H9 (cell line): ENCODE results near the gene ABCA10. TPM values are rescaled to one million over a fixed set of nuclear protein-coding genes. Genes with fewer than 3 reads are reported as not detected.

Experiments used
- DNase-seq: peaks from one replicate; pipeline ENCODE4 v3.0.0-alpha.2; 2017
- H2AFZ ChIP-seq: one replicate; pipeline ENCODE4 v1.6.1; 2013; ENCODE audit warnings: mild to moderate bottlenecking, low read length, control low read depth, moderate library complexity
- H2AK5ac ChIP-seq: 2 replicates; pipeline ENCODE4 v1.6.1; 2013; ENCODE audit warnings: low read length, control low read depth, mixed read lengths; ENCODE audit not compliant: insufficient read length
- H2BK120ac ChIP-seq: one replicate; pipeline ENCODE4 v1.6.1; 2013; ENCODE audit warnings: low read depth, mild to moderate bottlenecking, low read length, control low read depth, inconsistent platforms; ENCODE audit not compliant: poor library complexity, severe bottlenecking
- H2BK12ac ChIP-seq: 2 replicates; pipeline ENCODE4 v1.6.1; 2013; ENCODE audit warnings: low read length, control low read depth, mixed read lengths, low read depth; ENCODE audit not compliant: insufficient read length
- H2BK15ac ChIP-seq: 2 replicates; pipeline ENCODE4 v1.6.1; 2013; ENCODE audit warnings: low read depth, low read length, control low read depth
- H2BK20ac ChIP-seq: one replicate; pipeline ENCODE4 v1.6.1; 2013; ENCODE audit warnings: low read depth, mild to moderate bottlenecking, low read length, control low read depth, inconsistent platforms; ENCODE audit not compliant: poor library complexity, severe bottlenecking
- H2BK5ac ChIP-seq: 2 replicates; pipeline ENCODE4 v1.6.1; 2013; ENCODE audit warnings: low read length, control low read depth, mixed read lengths; ENCODE audit not compliant: insufficient read length
- H3K14ac ChIP-seq: 2 replicates; pipeline ENCODE4 v1.6.1; 2013; ENCODE audit warnings: low read length, control low read depth; ENCODE audit not compliant: insufficient read depth
- H3K18ac ChIP-seq: 2 replicates; pipeline ENCODE4 v1.6.1; 2013; ENCODE audit warnings: low read depth, mild to moderate bottlenecking, mixed read lengths, low read length, control low read depth; ENCODE audit not compliant: insufficient read length
- H3K23ac ChIP-seq: 2 replicates; pipeline ENCODE4 v1.6.1; 2013; ENCODE audit warnings: low read length, control low read depth, mixed read lengths, low read depth; ENCODE audit not compliant: insufficient read length
- H3K23me2 ChIP-seq: 2 replicates; pipeline ENCODE4 v1.6.1; 2013; ENCODE audit warnings: low read depth, mild to moderate bottlenecking, mixed read lengths, low read length, control low read depth; ENCODE audit not compliant: insufficient read length, poor library complexity, severe bottlenecking
- H3K27ac ChIP-seq: 2 replicates; pipeline ENCODE4 v1.5.1; 2013; ENCODE audit warnings: low read length, control low read depth, mixed read lengths, low read depth; ENCODE audit not compliant: insufficient read length
- H3K27me3 ChIP-seq: 2 replicates; pipeline ENCODE4 v1.6.1; 2013; ENCODE audit warnings: low read length, control low read depth, inconsistent platforms; ENCODE audit not compliant: insufficient read depth
- H3K4ac ChIP-seq: 2 replicates; pipeline ENCODE4 v1.6.1; 2013; ENCODE audit warnings: low read depth, mild to moderate bottlenecking, control low read depth, inconsistent platforms, low read length, moderate library complexity
- H3K4me1 ChIP-seq: 2 replicates; pipeline ENCODE4 v1.6.1; 2013; ENCODE audit warnings: low read length, control low read depth, inconsistent platforms; ENCODE audit not compliant: insufficient read depth
- H3K4me2 ChIP-seq: 2 replicates; pipeline ENCODE4 v1.6.1; 2013; ENCODE audit warnings: low read length, control low read depth, mixed read lengths; ENCODE audit not compliant: insufficient read length, insufficient read depth
- H3K56ac ChIP-seq: 2 replicates; pipeline ENCODE4 v1.6.1; 2013; ENCODE audit warnings: low read depth, mild to moderate bottlenecking, mixed read lengths, low read length, control low read depth; ENCODE audit not compliant: insufficient read length
- H3K79me1 ChIP-seq: 2 replicates; pipeline ENCODE4 v1.6.1; 2013; ENCODE audit warnings: low read depth, mild to moderate bottlenecking, moderate library complexity, low read length, control low read depth, inconsistent platforms; ENCODE audit not compliant: insufficient read depth, poor library complexity, severe bottlenecking
- H3K79me2 ChIP-seq: 2 replicates; pipeline ENCODE4 v1.6.1; 2013; ENCODE audit warnings: low read length, control low read depth, inconsistent platforms; ENCODE audit not compliant: insufficient read depth
- H3K9ac ChIP-seq: 2 replicates; pipeline ENCODE4 v1.6.1; 2013; ENCODE audit warnings: low read length, control low read depth, mixed read lengths; ENCODE audit not compliant: insufficient read length; ENCODE audit errors: extremely low read depth
- H3K9me3 ChIP-seq: one replicate; pipeline ENCODE4 v1.6.1; 2013; ENCODE audit warnings: low read depth, low read length, inconsistent platforms; ENCODE audit not compliant: control insufficient read depth
- H3T11ph ChIP-seq: one replicate; pipeline ENCODE4 v1.6.1; 2013; ENCODE audit warnings: mild to moderate bottlenecking, low read length, control low read depth, inconsistent platforms
- H4K20me1 ChIP-seq: one replicate; pipeline ENCODE4 v1.6.1; 2013; ENCODE audit not compliant: control insufficient read depth, insufficient read length, insufficient read depth
- H4K5ac ChIP-seq: 2 replicates; pipeline ENCODE4 v1.6.1; 2013; ENCODE audit warnings: low read depth, mild to moderate bottlenecking, mixed read lengths, low read length, control low read depth; ENCODE audit not compliant: insufficient read length
- H4K8ac ChIP-seq: replicated peaks from 2 replicates; pipeline ENCODE4 v1.6.1; 2013; ENCODE audit warnings: low read length, control low read depth, mixed read lengths, low read depth; ENCODE audit not compliant: insufficient read length
- H4K91ac ChIP-seq: 2 replicates; pipeline ENCODE4 v1.6.1; 2013; ENCODE audit warnings: low read depth, mild to moderate bottlenecking, moderate library complexity, mixed read lengths, low read length, control low read depth; ENCODE audit not compliant: insufficient read length
- H3K27ac Mint-ChIP-seq, 3 experiments: 2 replicates in 2 of 3; 3 replicates in 1 of 3; pipeline ENCODE4 v1.8.0; 2020 to 2021; ENCODE audit warnings: mixed read lengths in 3 of 3, mild to moderate bottlenecking in 1 of 3, moderate library complexity in 1 of 3
- H3K27me3 Mint-ChIP-seq: 2 replicates; pipeline ENCODE4 v1.8.0; 2021; ENCODE audit warnings: low read depth, mild to moderate bottlenecking, moderate library complexity, mixed read lengths
- H3K36me3 Mint-ChIP-seq, 3 experiments: 2 replicates in 2 of 3; 3 replicates in 1 of 3; pipeline ENCODE4 v1.8.0; 2020 to 2021; ENCODE audit warnings: low read depth in 3 of 3, mixed read lengths in 3 of 3; ENCODE audit not compliant: insufficient read depth in 1 of 3
- H3K4me1 Mint-ChIP-seq, 2 experiments: 2 replicates each; pipeline ENCODE4 v1.8.0; 2020; ENCODE audit warnings: mixed read lengths in 2 of 2
- H3K4me3 Mint-ChIP-seq, 2 experiments: 2 replicates in 1 of 2; 3 replicates in 1 of 2; pipeline ENCODE4 v1.8.0; 2020 to 2021; ENCODE audit warnings: mild to moderate bottlenecking in 2 of 2, mixed read lengths in 2 of 2, moderate library complexity in 1 of 2
- H3K9me3 Mint-ChIP-seq, 2 experiments: 2 replicates in 1 of 2; 3 replicates in 1 of 2; pipeline ENCODE4 v1.8.0; 2020; ENCODE audit warnings: mild to moderate bottlenecking in 2 of 2, mixed read lengths in 2 of 2, moderate library complexity in 1 of 2
- CTCF ChIP-seq: fragments of 200-600 bp; sonication (generic); conservative IDR thresholded peaks from 3 replicates; pipeline ENCODE4 v1.8.0; 2021; ENCODE audit warnings: antibody characterized with exemption, mild to moderate bottlenecking
- WGBS: extraction: QIAGEN DNeasy Blood & Tissue Kit; methylation state at CpG from one replicate; pipeline ENCODE4 v1.1.7; 2013; ENCODE audit warnings: missing lambda C conversion rate, low lambda C conversion rate, mixed read lengths; ENCODE audit not compliant: insufficient read length; ENCODE audit errors: extremely low coverage; 5-methylcytosine and 5-hydroxymethylcytosine counted together
- total RNA-seq: library from RNA; stranded (reverse); gene quantifications from 2 replicates; pipeline ENCODE4 v1.2.1, GENCODE V29; 2021

Gene ABCA10
- total RNA-seq, 1 experiment from 2014 or later = not detected

- Histone ChIP-seq H3K23ac (no peak overlapping the region), H2BK15ac (no peak overlapping the region), H2BK12ac (no peak overlapping the region), H4K20me1 (no peaks in the 10 kb centered on the region), H3K14ac (no peak overlapping the region), H3K27me3 (no peaks in the 10 kb centered on the region), H3K4ac (no peak overlapping the region), H4K8ac (no peak overlapping the region), H2AFZ (no peak overlapping the region), H3K79me2 (no peaks in the 10 kb centered on the region), H3K56ac (no peak overlapping the region), H2BK120ac (no peak overlapping the region), H3K4me1 (no peaks in the 10 kb centered on the region), H3K23me2 (no peaks in the 10 kb centered on the region), H3T11ph (no peak overlapping the region), H4K91ac (no peak overlapping the region), H3K79me1 (no peaks in the 10 kb centered on the region), H4K5ac (no peak overlapping the region), H3K9ac (no peak overlapping the region), H3K4me2 (no peak overlapping the region), H2BK20ac (no peak overlapping the region), H3K27ac (no peak overlapping the region), H2BK5ac (no peak overlapping the region), H2AK5ac (no peak overlapping the region), H3K18ac (no peak overlapping the region), H3K9me3 (no peaks in the 10 kb centered on the region)
- Mint-ChIP-seq H3K9me3 (no peaks in the 10 kb centered on the region), H3K4me3 (no peak overlapping the region), H3K4me1 (no peaks in the 10 kb centered on the region), H3K36me3 (no peaks in the 10 kb centered on the region), H3K27me3 (no peaks in the 10 kb centered on the region), H3K27ac (no peak overlapping the region)
- DNase-seq = no peak
- no CpG with 5 or more reads among the region's 2 CpGs for WGBS
- TF ChIP-seq CTCF = no peak
Measured at GRCh38 chr17:69227541-69227940, 1.1 kb downstream of the ABCA10 start.
